Limb (tissue), 2 donors: Measurements from ENCODE around the gene GOLGA8B.
"Not testable (repeated sequence)": the region's sequence is repeated elsewhere in the genome, so short reads cannot be mapped to it uniquely, and the experiment has no call there.

Experiments used
- DNase-seq, 2 donors: peaks; one replicate each; pipeline ENCODE4 v3.0.0-alpha.2; 2016; ENCODE audit errors: extremely low spot score in 2 of 2

The GOLGA8B gene

GRCh38 chr15:34598799-34599585 lies 15.5 kb upstream of the GOLGA8B start:
- DNase-seq, result no peak

GRCh38 chr15:34597316-34597715 lies 13.9 kb upstream of the GOLGA8B start:
- no peak for DNase-seq

GRCh38 chr15:34594361-34594760 lies 10.9 kb upstream of the GOLGA8B start:
- no peak for DNase-seq

- DNase-seq, result no peak
Observed at GRCh38 chr15:34591306-34591705, 7.9 kb upstream of the GOLGA8B start.

GRCh38 chr15:34588046-34588674 lies 4.7 kb upstream of the GOLGA8B start:
- DNase-seq, result peak; percentile 60 to 66

GRCh38 chr15:34585966-34586365 lies 2.5 kb upstream of the GOLGA8B start:
- not testable (repeated sequence) for DNase-seq

GRCh38 chr15:34584996-34585395 lies 1.5 kb upstream of the GOLGA8B start:
- no peak for DNase-seq

GRCh38 chr15:34584330-34584668 lies 848 bp upstream of the GOLGA8B start:
- peak in 1 of 2 donors; percentile 45 for DNase-seq

- DNase-seq, result peak in 1 of 2 donors; percentile 63
Observed at GRCh38 chr15:34582461-34583371, 735 bp downstream of the GOLGA8B start.

GRCh38 chr15:34581687-34582460 lies 1.6 kb downstream of the GOLGA8B start:
- not testable (repeated sequence) for DNase-seq

GRCh38 chr15:34581043-34581365 lies 2.4 kb downstream of the GOLGA8B start:
- DNase-seq, result no peak

- DNase-seq, result not testable (repeated sequence)
Observed at GRCh38 chr15:34580251-34581042, 3.0 kb downstream of the GOLGA8B start.

- DNase-seq, result no peak
Observed at GRCh38 chr15:34578283-34578674, 5.2 kb downstream of the GOLGA8B start.

- DNase-seq, result not testable (repeated sequence)
Observed at GRCh38 chr15:34577658-34578282, 5.7 kb downstream of the GOLGA8B start.

- not testable (repeated sequence) for DNase-seq
Observed at GRCh38 chr15:34575035-34575434, 8.4 kb downstream of the GOLGA8B start.

- not testable (repeated sequence) for DNase-seq
Observed at GRCh38 chr15:34572921-34573320, 10.5 kb downstream of the GOLGA8B start.

GRCh38 chr15:34572019-34572641 lies 11.3 kb downstream of the GOLGA8B start:
- DNase-seq, result not testable (repeated sequence)

- DNase-seq, result not testable (repeated sequence)
Observed at GRCh38 chr15:34569670-34570396, 13.6 kb downstream of the GOLGA8B start.

GRCh38 chr15:34567174-34567573 lies 16.3 kb downstream of the GOLGA8B start:
- not testable (repeated sequence) for DNase-seq
